WTC11 (cell line): ENCODE measurements around the gene VPS4B.

ENCODE experiments used
- ATF3 ChIP-seq: sonication (generic); formaldehyde crosslinking; conservative IDR thresholded peaks from 2 replicates; pipeline ENCODE4 v1.8.1; 2022; ENCODE audit warnings: mild to moderate bottlenecking, missing genetic modification reagents
- CBFB ChIP-seq: sonication (generic); formaldehyde crosslinking; IDR thresholded peaks from 2 replicates; pipeline ENCODE4 v1.8.1; 2022; ENCODE audit warnings: mild to moderate bottlenecking, low read depth, missing genetic modification reagents
- CTCF ChIP-seq: fragments of 200-600 bp; IDR thresholded peaks from 2 replicates; pipeline ENCODE4 v1.8.0; 2022; ENCODE audit warnings: antibody characterized with exemption
- EMX1 ChIP-seq: fragments of 250-450 bp; sonication (Bioruptor Pico); IDR thresholded peaks from 2 replicates; pipeline ENCODE4 v1.8.0; 2021; ENCODE audit warnings: mild to moderate bottlenecking
- ESRRA ChIP-seq: sonication (generic); formaldehyde crosslinking; IDR thresholded peaks from 2 replicates; pipeline ENCODE4 v1.8.1; 2022; ENCODE audit warnings: mild to moderate bottlenecking, missing genetic modification reagents, borderline replicate concordance
- FOXK1 ChIP-seq: sonication (generic); formaldehyde crosslinking; IDR thresholded peaks from 2 replicates; pipeline ENCODE4 v1.8.0; 2022; ENCODE audit warnings: mild to moderate bottlenecking, moderate library complexity, missing genetic modification reagents
- MAX ChIP-seq: sonication (generic); formaldehyde crosslinking; IDR thresholded peaks from 2 replicates; pipeline ENCODE4 v1.8.0; 2022; ENCODE audit warnings: mild to moderate bottlenecking, missing genetic modification reagents
- RELA ChIP-seq: sonication (generic); formaldehyde crosslinking; IDR thresholded peaks from 2 replicates; pipeline ENCODE4 v1.8.1; 2022; ENCODE audit warnings: missing genetic modification reagents, mild to moderate bottlenecking, borderline replicate concordance
- ZNF232 ChIP-seq: sonication (generic); formaldehyde crosslinking; IDR thresholded peaks from 2 replicates; pipeline ENCODE4 v1.8.0; 2022; ENCODE audit warnings: mild to moderate bottlenecking, missing genetic modification reagents
- TF ChIP-seq, protein P1 (sequence below): sonication (generic); formaldehyde crosslinking; IDR thresholded peaks from 2 replicates; pipeline ENCODE4 v1.8.0; 2022; ENCODE audit warnings: mild to moderate bottlenecking, missing genetic modification reagents
- TF ChIP-seq, protein P2 (sequence below): sonication (generic); formaldehyde crosslinking; IDR thresholded peaks from 2 replicates; pipeline ENCODE4 v1.8.1; 2023; ENCODE audit warnings: mild to moderate bottlenecking, moderate library complexity, missing genetic modification reagents

DNA sequence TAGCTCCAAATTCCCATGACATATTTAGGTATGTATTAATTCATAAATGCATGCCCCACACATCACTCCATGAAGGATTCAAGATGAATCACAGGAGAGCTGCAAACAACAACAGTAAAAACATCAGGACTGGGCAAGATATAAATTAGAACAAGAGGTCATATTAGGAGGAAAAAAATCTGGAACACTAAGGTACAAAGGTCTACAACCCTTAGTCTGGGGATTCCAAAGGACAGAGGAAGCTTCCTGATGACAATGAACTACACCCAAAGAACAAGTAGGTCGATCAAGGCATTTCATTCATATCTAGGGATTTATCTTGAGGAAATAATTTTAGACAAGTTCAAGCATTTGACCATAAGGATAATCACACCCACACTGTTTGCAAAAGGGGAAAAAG, 14.5 kb downstream of the VPS4B start:
- TF ChIP-seq CTCF, result no peak
- no peak for TF ChIP-seq ZNF232 (CRISPR knock-in tag)
- TF ChIP-seq, protein P1, sequence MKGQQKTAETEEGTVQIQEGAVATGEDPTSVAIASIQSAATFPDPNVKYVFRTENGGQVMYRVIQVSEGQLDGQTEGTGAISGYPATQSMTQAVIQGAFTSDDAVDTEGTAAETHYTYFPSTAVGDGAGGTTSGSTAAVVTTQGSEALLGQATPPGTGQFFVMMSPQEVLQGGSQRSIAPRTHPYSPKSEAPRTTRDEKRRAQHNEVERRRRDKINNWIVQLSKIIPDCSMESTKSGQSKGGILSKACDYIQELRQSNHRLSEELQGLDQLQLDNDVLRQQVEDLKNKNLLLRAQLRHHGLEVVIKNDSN (CRISPR knock-in tag), result no peak
- no peak for TF ChIP-seq ATF3
- no peak for TF ChIP-seq CBFB (CRISPR knock-in tag)
- no peak for TF ChIP-seq MAX
- no peak for TF ChIP-seq ESRRA
- TF ChIP-seq RELA (CRISPR knock-in tag), result no peak
- TF ChIP-seq FOXK1 (CRISPR knock-in tag), result no peak
- TF ChIP-seq, protein P2, sequence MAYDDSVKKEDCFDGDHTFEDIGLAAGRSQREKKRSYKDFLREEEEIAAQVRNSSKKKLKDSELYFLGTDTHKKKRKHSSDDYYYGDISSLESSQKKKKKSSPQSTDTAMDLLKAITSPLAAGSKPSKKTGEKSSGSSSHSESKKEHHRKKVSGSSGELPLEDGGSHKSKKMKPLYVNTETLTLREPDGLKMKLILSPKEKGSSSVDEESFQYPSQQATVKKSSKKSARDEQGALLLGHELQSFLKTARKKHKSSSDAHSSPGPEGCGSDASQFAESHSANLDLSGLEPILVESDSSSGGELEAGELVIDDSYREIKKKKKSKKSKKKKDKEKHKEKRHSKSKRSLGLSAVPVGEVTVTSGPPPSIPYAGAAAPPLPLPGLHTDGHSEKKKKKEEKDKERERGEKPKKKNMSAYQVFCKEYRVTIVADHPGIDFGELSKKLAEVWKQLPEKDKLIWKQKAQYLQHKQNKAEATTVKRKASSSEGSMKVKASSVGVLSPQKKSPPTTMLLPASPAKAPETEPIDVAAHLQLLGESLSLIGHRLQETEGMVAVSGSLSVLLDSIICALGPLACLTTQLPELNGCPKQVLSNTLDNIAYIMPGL (CRISPR knock-in tag), result no peak
- no peak for TF ChIP-seq EMX1 (CRISPR knock-in tag)
